ENCODE results near the gene FSTL5.

- TF ChIP-seq, protein P1, sequence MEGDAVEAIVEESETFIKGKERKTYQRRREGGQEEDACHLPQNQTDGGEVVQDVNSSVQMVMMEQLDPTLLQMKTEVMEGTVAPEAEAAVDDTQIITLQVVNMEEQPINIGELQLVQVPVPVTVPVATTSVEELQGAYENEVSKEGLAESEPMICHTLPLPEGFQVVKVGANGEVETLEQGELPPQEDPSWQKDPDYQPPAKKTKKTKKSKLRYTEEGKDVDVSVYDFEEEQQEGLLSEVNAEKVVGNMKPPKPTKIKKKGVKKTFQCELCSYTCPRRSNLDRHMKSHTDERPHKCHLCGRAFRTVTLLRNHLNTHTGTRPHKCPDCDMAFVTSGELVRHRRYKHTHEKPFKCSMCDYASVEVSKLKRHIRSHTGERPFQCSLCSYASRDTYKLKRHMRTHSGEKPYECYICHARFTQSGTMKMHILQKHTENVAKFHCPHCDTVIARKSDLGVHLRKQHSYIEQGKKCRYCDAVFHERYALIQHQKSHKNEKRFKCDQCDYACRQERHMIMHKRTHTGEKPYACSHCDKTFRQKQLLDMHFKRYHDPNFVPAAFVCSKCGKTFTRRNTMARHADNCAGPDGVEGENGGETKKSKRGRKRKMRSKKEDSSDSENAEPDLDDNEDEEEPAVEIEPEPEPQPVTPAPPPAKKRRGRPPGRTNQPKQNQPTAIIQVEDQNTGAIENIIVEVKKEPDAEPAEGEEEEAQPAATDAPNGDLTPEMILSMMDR (conservative IDR thresholded peaks at IDR 0.05; ENCODE audit: low read length) = no peak
- no peak for TF ChIP-seq EZH2phosphoT487 (IDR thresholded peaks at IDR 0.05; ENCODE audit: borderline replicate concordance, low read depth, low read length)
These were observed 270.8 kb downstream of the FSTL5 start for GRCh38 chr4:161892951-161893350.

Measured in OCI-LY7 (cell line).